Dermis microvascular lymphatic vessel endothelial cell (primary cell): ENCODE data around the gene SDK1. TPM values are rescaled to one million over a fixed set of nuclear protein-coding genes. Genes with fewer than 3 reads are reported as not detected.
"Not testable (repeated sequence)": the region's sequence is repeated elsewhere in the genome, so short reads cannot be mapped to it uniquely, and the experiment has no call there.

Source experiments
- DNase-seq, 2 donors: peaks; one replicate each; pipeline versions ENCODE4 v3.0.0 to v3.0.0-alpha.2; 2010; ENCODE audit warnings: low read depth in 2 of 2
- total RNA-seq: library from RNA; depleted of rRNA; stranded (reverse); fragments of >200 nt; gene quantifications from 2 replicates; pipeline ENCODE4 v1.2.1, GENCODE V29; 2014

The SDK1 gene
- total RNA-seq, 1 donor from 2014 or later: 0.39 TPM

DNA sequence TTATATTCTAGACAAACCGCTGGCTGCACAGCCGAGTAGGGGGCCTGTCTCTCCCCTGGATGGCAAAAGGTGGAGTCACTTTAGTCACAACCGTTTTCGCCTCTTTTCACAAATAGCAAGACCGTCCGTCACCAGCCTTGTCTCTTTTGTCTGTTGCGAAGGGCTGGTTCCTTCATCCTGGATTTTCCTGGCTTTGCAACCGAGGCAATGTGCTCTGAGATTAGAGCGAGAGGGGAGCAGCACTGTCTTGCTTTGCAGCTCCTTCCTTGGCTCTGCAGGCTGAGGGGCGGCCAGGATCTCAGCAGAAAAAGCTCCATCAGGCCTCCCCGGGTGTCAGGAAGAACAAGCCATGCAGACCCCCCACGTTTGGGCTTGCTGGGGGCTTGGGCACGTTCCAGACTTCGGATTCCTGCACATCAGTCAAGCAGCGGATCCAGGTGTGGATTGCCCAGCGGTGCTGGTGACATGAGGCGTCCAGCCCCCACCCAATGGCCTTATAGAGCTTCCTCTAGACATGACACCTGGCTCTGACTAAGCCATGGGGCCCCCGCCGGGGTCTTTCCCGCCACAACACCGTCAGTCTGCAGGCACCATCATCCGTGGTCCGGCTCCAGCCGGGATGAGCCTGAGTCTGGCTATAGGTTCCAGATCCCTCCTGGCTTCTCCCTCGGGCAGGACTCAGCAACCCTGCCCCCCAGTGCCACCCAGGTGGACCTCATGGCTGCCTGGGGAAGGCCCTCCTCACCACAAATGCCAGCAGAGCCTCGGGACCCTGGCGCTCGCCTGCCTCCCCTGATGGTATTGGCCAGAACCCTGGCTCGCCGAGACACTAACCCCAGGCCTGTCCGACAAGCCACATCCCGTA, 913.5 kb downstream of the SDK1 start:
- DNase-seq: no peak

DNA sequence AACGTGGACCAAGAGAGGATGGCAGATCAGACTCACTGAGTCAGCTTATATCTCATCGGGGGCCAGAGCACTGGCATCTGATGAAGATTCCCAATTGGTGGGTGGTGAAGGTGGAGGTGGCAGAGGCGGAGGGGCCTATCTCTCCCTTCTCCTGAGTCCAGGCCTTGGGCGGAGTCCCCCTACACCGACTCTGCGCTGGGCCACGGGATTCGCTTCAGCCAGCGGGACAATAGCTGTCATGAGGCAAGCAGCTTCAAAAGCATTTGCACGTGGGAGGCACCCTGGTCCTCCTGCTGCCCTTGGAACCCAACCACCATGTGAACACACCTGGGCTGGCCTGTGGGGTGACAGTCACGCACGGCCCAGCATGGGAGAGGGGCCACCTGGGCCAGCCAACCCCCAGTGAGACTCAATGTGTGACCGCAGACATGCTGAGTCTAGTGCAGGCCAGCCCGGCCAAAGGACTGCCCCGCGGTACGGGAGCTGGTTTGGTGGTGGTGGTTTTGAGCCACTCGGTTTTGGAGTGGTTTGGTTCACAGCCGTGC, 914.2 kb downstream of the SDK1 start:
- DNase-seq: no peak

DNA sequence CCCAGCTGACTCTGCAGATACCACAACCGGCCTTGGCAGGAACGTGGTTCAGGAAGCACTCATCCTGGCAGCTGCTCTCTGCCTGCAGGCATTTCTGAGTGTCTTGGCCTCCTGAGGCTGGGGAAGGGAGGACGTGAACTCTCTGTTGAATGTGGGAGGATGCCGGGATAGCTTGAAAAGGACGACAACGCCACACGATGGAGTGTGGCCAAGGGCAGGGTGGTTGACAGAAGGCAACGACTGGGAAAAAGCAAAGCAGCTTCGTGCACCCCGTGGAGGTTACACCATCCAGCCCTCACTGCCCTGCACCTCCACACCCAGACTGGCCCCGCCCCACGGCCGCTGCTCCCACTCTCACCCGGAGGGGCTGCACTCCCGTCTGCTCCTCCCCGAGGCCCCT, 915.0 kb downstream of the SDK1 start:
- DNase-seq: no peak

DNA sequence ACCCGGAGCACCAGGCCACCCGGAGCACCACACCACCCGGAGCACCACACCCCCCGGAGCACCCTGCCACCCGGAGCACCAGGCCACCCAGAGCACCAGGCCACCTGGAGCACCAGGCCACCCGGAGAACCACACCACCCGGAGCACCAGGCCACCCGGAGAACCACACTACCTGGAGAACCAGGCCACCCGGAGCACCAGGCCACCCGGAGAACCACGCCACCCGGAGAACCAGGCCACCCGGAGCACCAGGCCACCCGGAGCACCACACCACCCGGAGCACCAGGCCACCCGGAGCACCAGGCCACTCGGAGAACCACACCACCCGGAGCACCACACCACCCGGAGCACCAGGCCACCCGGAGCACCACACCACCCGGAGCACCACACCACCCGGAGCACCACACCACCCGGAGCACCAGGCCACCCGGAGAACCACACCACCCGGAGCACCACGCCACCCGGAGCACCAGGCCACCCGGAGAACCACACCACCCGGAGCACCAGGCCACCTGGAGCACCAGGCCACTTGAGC, 916.1 kb downstream of the SDK1 start:
- not testable (repeated sequence) for DNase-seq

DNA sequence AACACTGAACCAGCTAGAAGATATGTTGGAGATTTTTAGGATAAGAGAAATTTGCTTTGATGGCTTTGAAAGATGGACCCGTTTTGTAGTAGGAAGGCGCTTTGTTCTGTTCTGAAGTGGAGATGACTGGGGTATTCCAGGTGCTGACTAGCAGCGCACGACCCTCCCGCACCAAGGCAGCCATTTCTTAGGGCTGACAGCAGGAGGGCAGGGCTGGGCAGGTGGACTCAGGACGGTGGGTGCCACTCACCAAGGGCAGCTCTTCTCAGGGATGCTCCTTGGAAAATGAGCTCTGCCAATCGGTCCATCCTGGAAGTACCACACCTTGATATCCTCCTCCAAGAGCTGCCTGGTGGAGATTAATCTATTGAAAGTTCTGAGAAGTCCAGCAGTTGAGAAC, 917.4 kb downstream of the SDK1 start:
- DNase-seq: no peak

GRCh38 chr7:4220011-4220410, 919.0 kb downstream of the SDK1 start:
- DNase-seq: no peak

- no peak for DNase-seq
These were observed 920.0 kb downstream of the SDK1 start for GRCh38 chr7:4221043-4221442.

- DNase-seq: no peak
These were observed 921.6 kb downstream of the SDK1 start for GRCh38 chr7:4222676-4223075.

DNA sequence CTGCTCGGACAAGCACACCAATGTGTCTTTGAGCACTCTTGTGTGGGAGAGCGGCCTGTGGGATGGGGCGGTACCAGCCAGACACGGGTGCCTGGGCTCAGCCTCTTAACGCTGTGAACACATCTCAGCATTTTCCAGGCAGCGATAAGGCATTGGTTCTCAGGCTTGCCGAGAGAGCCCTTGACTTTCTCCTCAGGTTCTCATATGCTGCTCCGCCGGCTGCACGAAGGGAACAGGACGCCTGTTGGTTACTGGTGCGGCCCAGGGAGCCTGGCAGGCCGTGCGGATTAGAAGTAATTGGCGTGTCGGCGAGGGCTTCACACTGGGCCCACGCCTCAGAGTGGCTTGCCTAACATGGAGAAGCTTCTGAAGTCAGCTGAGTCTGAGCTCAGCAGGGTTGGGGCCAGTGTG, 924.3 kb downstream of the SDK1 start:
- no peak for DNase-seq

- DNase-seq: no peak
These were observed 925.0 kb downstream of the SDK1 start for GRCh38 chr7:4225881-4226523.

GRCh38 chr7:4226524-4226882, 925.5 kb downstream of the SDK1 start:
- DNase-seq: no peak

DNA sequence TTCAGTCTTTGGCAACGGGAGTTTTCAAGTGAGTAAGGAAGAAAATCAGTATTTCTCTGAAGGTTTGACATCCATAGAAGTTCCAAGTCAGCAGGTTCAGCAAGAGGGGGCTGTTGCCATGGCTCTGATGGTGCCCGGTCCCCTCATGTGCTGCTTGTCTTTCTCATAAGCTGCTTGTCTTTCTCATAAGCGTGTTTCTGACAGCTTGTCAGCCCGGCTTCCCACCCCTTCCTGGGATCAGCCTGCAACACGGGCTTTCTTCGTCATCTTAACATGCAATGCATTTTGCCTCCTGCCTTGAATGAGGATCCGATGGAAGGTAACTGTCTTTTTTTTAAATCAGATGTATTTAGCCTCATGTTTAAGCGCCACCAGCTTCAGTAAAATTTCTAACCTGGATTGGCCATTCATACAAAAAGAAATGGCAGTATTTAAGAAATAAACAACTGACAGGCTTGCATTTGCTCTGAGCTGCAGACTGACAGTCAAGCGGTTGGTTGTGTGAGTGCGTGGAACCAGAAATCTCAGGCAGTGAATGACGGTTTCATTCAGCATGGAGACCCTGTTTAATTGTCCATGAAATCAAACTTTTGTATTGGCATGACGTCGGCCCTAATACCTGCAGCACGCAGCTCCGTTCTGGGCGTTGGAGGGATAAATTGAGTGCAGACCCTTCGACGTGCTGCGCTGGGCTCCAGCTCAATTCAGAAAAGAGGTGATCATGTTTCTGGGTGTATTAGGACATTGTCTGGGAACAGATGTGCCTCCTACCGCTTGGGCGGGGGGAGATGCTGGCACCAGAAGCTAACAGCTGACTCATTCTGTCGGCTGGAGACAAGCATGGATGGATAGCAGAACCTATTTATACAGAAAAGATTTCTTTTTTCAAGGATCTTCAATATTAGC, 926.3 kb downstream of the SDK1 start:
- DNase-seq: no peak

GRCh38 chr7:4230352-4230751, 929.3 kb downstream of the SDK1 start:
- DNase-seq: no peak

GRCh38 chr7:4233146-4233545, 932.1 kb downstream of the SDK1 start:
- no peak for DNase-seq

- no peak for DNase-seq
These were observed 932.8 kb downstream of the SDK1 start for GRCh38 chr7:4233621-4234497.

GRCh38 chr7:4234498-4234855, 933.4 kb downstream of the SDK1 start:
- DNase-seq: no peak

GRCh38 chr7:4234886-4235285, 933.8 kb downstream of the SDK1 start:
- no peak for DNase-seq

GRCh38 chr7:4235596-4235995, 934.5 kb downstream of the SDK1 start:
- DNase-seq: no peak

- no peak for DNase-seq
These were observed 935.3 kb downstream of the SDK1 start for GRCh38 chr7:4236389-4236788.

DNA sequence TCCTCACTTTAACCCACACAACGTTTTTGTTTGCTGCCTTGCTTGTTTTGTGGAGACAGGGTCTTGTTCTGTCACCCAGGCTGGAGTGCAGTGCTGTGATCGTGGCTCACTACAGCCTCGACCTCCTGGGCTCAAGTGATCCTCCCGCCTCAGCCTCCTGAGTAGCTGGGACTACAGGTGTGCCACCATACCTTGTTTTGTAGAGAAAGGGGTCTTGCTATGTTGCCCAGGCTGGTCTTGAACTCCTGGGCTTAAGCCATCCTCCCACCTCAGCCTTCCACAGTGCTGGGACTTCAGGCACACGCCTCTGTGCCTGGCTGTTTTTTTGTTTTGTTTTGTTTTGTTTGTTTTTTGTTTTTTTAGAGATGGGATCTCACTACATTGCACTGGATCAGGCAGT, 935.8 kb downstream of the SDK1 start:
- DNase-seq: not testable (repeated sequence)
